Measurements from ENCODE around the gene MANBA. TPM values are rescaled to one million over a fixed set of nuclear protein-coding genes. Genes with fewer than 3 reads are reported as not detected.

The MANBA gene
- total RNA-seq, 1 experiment from 2014 or later: 4.0 TPM

GRCh38 chr4:102794999-102795398 is 34.2 kb upstream of the MANBA start:
- H3K4me3 ChIP-seq (ENCODE audit: low read depth, low read length, poor library complexity, severe bottlenecking): no peak overlapping the region
- no peaks in the 10 kb centered on the region for H3K9me3 ChIP-seq (ENCODE audit: low read depth, low read length, poor library complexity, severe bottlenecking)
- no peak for DNase-seq (ENCODE audit: low spot score)
- H3K36me3 ChIP-seq (ENCODE audit: insufficient read depth, low read length, poor library complexity, severe bottlenecking): peaks cover 56% of the 10 kb centered on the region
- intact Hi-C loops (cut with micrococcal nuclease; ENCODE audit: unreplicated experiment): no loop called here
- TF ChIP-seq EZH2 (IDR thresholded peaks at IDR 0.05; ENCODE audit: borderline replicate concordance, low read depth, low read length, poor library complexity, severe bottlenecking) (no peak), CTCF (conservative IDR thresholded peaks at IDR 0.05; ENCODE audit: low read depth, low read length) (no peak)
- no peaks in the 10 kb centered on the region for H3K27me3 ChIP-seq (replicated peaks; ENCODE audit: insufficient read depth, low read depth, low read length, poor library complexity)
- POLR2A ChIA-PET (ENCODE audit: low non-redundant PET): no interaction called here
- BruUV-seq (replicated peaks): no TSS peak
- no peaks in the 10 kb centered on the region for H3K4me1 ChIP-seq (ENCODE audit: insufficient read depth, low read length, poor library complexity, severe bottlenecking)
- CTCF ChIA-PET: no interaction called here
- no peak overlapping the region for H3K27ac ChIP-seq (ENCODE audit: low read depth, low read length, poor library complexity, severe bottlenecking)

GRCh38 chr4:102792361-102792936 is 31.7 kb upstream of the MANBA start:
- intact Hi-C loops (cut with micrococcal nuclease; ENCODE audit: unreplicated experiment): no loop called here
- CTCF ChIA-PET: no interaction called here
- TF ChIP-seq EZH2 (IDR thresholded peaks at IDR 0.05; ENCODE audit: borderline replicate concordance, low read depth, low read length, poor library complexity, severe bottlenecking) (no peak), CTCF (conservative IDR thresholded peaks at IDR 0.05; ENCODE audit: low read depth, low read length) (no peak)

DNA sequence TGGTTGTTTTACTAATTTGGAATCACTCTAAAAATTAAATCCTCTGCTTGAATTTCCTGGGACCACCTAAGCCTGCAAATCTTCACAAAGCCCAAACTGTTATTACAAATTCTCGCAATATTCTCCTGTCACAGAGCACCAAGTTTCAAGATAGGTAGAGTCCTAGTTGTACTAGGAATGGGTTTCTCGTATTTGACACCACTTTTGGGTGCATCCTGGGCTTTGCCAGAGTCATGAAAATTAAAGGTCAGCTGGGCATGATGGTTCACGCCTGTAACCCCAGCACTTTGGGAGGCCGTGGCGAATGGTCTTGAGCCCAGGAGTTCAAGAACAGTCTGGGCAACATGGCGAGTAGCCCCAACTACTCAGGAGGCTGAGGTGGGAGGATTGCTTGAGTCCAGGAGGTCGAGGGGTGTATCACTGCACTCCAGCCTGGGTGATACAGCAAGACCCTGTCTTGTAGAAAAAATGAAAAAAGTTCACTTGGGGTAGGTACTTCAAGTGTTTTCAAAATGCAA is 30.6 kb upstream of the MANBA start:
- Histone ChIP-seq H3K4me1 (ENCODE audit: insufficient read depth, low read length, poor library complexity, severe bottlenecking) (no peaks in the 10 kb centered on the region), H3K4me3 (ENCODE audit: low read depth, low read length, poor library complexity, severe bottlenecking) (no peak overlapping the region), H3K9me3 (ENCODE audit: low read depth, low read length, poor library complexity, severe bottlenecking) (peaks cover 5% of the 10 kb centered on the region), H3K27ac (ENCODE audit: low read depth, low read length, poor library complexity, severe bottlenecking) (no peak overlapping the region), H3K27me3 (replicated peaks; ENCODE audit: insufficient read depth, low read depth, low read length, poor library complexity) (no peaks in the 10 kb centered on the region), H3K36me3 (ENCODE audit: insufficient read depth, low read length, poor library complexity, severe bottlenecking) (peaks cover 26% of the 10 kb centered on the region)
- TF ChIP-seq EZH2 (IDR thresholded peaks at IDR 0.05; ENCODE audit: borderline replicate concordance, low read depth, low read length, poor library complexity, severe bottlenecking): no peak
- TF ChIP-seq CTCF (conservative IDR thresholded peaks at IDR 0.05; ENCODE audit: low read depth, low read length): no peak
- ChIA-PET CTCF (no interaction called here), POLR2A (ENCODE audit: low non-redundant PET) (no interaction called here)
- intact Hi-C loops (cut with micrococcal nuclease; ENCODE audit: unreplicated experiment): no loop called here
- no peak for DNase-seq (ENCODE audit: low spot score)
- no TSS peak for BruUV-seq (replicated peaks)

More at GRCh38 chr4:102792361-102792936, 31.7 kb upstream of the MANBA start:
- BruUV-seq (replicated peaks): no TSS peak
- Histone ChIP-seq H3K36me3 (ENCODE audit: insufficient read depth, low read length, poor library complexity, severe bottlenecking) (peaks cover 33% of the 10 kb centered on the region), H3K9me3 (ENCODE audit: low read depth, low read length, poor library complexity, severe bottlenecking) (peaks cover 5% of the 10 kb centered on the region), H3K4me3 (ENCODE audit: low read depth, low read length, poor library complexity, severe bottlenecking) (no peak overlapping the region), H3K27me3 (replicated peaks; ENCODE audit: insufficient read depth, low read depth, low read length, poor library complexity) (no peaks in the 10 kb centered on the region), H3K4me1 (ENCODE audit: insufficient read depth, low read length, poor library complexity, severe bottlenecking) (no peaks in the 10 kb centered on the region), H3K27ac (ENCODE audit: low read depth, low read length, poor library complexity, severe bottlenecking) (no peak overlapping the region)
- POLR2A ChIA-PET (ENCODE audit: low non-redundant PET): no interaction called here
- no peak for DNase-seq (ENCODE audit: low spot score)
